Measurements from ENCODE around the gene NEMF. TPM values are rescaled to one million over a fixed set of nuclear protein-coding genes. Genes with fewer than 3 reads are reported as not detected.

The NEMF gene
- total RNA-seq, 1 donor from 2014 or later, result 94.9 TPM

GRCh38 chr14:49892301-49892635, 39.7 kb upstream of the NEMF start:
- no peak for DNase-seq (ENCODE audit: low spot score in 2 of 2, unreplicated experiment in 2 of 2)
- Mint-ChIP-seq H3K4me1 (peaks cover 40% of the 10 kb centered on the region), H3K4me3 (peak overlapping the region; percentile 88), H3K27ac (peak overlapping the region; percentile 99), H3K9me3 (no peaks in the 10 kb centered on the region), H3K36me3 (peaks cover 7% of the 10 kb centered on the region), H3K27me3 (ENCODE audit: low read depth) (no peaks in the 10 kb centered on the region)
- no peak for TF ChIP-seq CTCF (IDR thresholded peaks at IDR 0.05; ENCODE audit: unreplicated experiment)

DNA sequence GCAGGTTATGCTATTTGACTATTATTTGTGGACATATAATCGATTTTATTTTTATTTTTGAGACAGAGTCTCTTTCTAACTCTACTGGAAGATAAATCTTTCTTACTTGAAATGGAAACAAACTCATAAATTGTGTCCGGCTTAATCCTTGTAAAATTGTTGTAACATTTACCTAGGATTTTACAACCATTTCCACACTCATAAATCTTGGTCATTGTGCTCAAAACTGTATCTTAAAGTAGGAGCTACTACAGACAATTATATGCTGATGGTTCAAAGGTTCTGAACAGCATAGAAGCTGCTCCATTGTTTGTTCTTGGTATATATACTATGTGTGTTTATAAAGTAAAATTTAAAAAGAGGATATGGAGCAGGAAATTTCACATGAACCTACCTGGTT, 35.7 kb upstream of the NEMF start:
- no peak overlapping the region for H3K4me3 Mint-ChIP-seq
- no peaks in the 10 kb centered on the region for H3K27me3 Mint-ChIP-seq (ENCODE audit: low read depth)
- H3K36me3 Mint-ChIP-seq, result no peaks in the 10 kb centered on the region
- no peaks in the 10 kb centered on the region for H3K9me3 Mint-ChIP-seq
- peaks cover 7% of the 10 kb centered on the region for H3K4me1 Mint-ChIP-seq
- H3K27ac Mint-ChIP-seq, result no peak overlapping the region
- TF ChIP-seq CTCF (IDR thresholded peaks at IDR 0.05; ENCODE audit: unreplicated experiment), result no peak
- no peak for DNase-seq (ENCODE audit: low spot score in 2 of 2, unreplicated experiment in 2 of 2)

DNA sequence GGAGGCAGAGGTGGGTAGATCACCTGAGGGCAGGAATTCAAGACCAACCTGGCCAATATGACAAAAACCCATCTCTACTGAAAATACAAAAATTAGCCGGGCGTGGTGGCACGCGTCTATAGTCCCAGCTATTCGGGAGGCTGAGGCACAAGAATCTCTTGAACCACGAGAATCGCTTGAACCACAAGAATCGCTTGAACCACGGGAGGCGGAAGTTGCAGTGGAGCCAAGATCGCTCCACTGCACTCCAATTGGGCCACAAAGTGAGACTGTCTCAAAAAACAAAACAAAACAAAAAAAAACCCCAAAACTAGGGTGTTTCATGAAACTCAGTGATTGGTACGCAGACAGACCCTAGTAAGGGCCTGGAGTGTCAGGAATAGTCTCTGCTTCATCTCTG, 33.9 kb upstream of the NEMF start:
- H3K27ac Mint-ChIP-seq, result no peak overlapping the region
- DNase-seq (ENCODE audit: low spot score in 2 of 2, unreplicated experiment in 2 of 2), result no peak
- no peaks in the 10 kb centered on the region for H3K4me1 Mint-ChIP-seq
- H3K9me3 Mint-ChIP-seq, result no peaks in the 10 kb centered on the region
- no peak overlapping the region for H3K4me3 Mint-ChIP-seq
- no peaks in the 10 kb centered on the region for H3K36me3 Mint-ChIP-seq
- no peak for TF ChIP-seq CTCF (IDR thresholded peaks at IDR 0.05; ENCODE audit: unreplicated experiment)
- H3K27me3 Mint-ChIP-seq (ENCODE audit: low read depth), result no peaks in the 10 kb centered on the region

DNA sequence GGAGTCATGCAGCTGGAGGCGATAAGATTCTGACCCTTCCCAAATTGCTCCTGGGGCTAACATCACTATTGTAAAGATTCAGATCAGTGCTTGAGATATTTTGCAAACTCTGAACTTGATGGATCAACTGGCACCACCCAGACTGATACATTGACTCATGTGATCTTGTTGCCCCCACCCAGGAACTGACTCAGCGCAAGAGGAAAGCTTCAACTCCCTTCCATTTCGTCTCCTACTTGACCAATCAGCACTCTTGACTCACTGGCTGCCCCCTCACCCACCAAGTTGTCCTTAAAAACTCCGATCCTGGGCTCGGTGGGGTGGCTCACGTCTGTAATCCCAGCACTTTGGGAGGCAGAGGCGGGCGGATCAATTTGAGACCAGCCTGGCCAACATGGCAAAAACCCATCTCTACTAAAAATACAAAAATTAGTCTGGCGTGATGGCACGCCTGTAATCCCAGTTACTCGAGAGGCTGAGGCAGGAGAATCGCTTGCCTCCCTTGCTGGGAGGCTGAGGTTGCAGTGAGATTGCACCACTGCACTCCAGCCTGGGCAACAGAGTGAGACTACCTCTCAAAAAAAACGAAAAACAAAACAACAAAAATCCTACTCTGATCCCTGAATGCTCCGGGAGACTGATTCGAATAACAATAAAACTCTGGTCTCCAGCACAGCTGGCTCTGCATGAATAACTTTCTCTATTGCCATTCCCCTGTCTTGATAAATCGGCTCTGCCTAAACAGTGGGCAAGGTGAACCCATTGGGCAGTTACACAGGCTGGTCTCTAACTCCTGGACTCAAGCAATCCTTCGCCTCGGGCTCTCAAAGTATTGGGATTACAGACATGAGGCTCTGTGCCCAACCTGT, 30.5 kb upstream of the NEMF start:
- Mint-ChIP-seq H3K36me3 (no peaks in the 10 kb centered on the region), H3K4me3 (no peak overlapping the region), H3K27ac (no peak overlapping the region), H3K4me1 (peaks cover 5% of the 10 kb centered on the region), H3K9me3 (no peaks in the 10 kb centered on the region), H3K27me3 (ENCODE audit: low read depth) (no peaks in the 10 kb centered on the region)
- no peak for DNase-seq (ENCODE audit: low spot score in 2 of 2, unreplicated experiment in 2 of 2)
- TF ChIP-seq CTCF (IDR thresholded peaks at IDR 0.05; ENCODE audit: unreplicated experiment), result no peak

DNA sequence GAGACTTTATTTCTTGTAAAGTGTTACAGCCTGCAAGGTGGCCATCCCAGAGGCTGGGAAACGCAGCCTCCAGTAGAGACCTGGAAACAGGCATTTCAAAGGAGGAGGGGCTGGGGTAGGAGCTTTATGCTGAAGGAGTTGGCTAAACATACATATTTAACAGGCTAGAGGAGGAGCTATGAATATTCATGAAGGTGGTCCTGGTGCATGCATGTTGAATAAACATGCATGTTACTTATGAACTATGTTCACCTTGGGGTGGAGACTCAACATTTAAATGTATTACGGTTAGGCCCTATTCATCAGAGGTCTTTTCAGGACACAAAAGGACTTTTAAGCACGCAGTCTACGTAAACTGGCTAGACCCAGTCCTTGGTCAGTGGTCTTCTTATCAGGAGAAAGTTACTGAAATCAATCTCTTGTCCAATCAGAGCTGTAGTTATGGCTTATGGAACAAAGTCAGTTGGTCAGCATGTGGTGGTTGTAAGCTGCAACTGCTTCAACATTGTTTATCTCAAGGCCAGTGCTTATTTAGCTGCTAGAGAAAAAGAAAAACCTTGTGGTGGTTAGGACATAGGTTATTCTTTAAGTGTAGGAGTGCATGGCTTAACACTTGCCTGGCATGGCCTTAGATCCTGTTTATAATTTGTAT, 28.9 kb upstream of the NEMF start:
- no peak for TF ChIP-seq CTCF (IDR thresholded peaks at IDR 0.05; ENCODE audit: unreplicated experiment)
- no peak for DNase-seq (ENCODE audit: low spot score in 2 of 2, unreplicated experiment in 2 of 2)
- Mint-ChIP-seq H3K27ac (no peak overlapping the region), H3K4me3 (no peak overlapping the region), H3K4me1 (peaks cover 5% of the 10 kb centered on the region), H3K36me3 (no peaks in the 10 kb centered on the region), H3K9me3 (no peaks in the 10 kb centered on the region), H3K27me3 (ENCODE audit: low read depth) (no peaks in the 10 kb centered on the region)
